Testis (tissue), 2 donors: ENCODE measurements around the gene THUMPD2.

ENCODE experiments used
- POLR2A ChIP-seq: fragments of 450-650 bp; IDR thresholded peaks from one replicate; pipeline ENCODE4 v1.6.1; 2017; ENCODE audit warnings: antibody characterized with exemption, mild to moderate bottlenecking, moderate library complexity
- TF ChIP-seq, protein P1 (sequence below), 3 experiments: fragments of 450-650 bp in 2 of 3; fragments of 200-600 bp in 1 of 3; sonication (generic) in 1 of 3; IDR thresholded peaks; one replicate each; pipeline ENCODE4 v1.5.1; 2016 to 2019; ENCODE audit warnings: antibody characterized with exemption in 3 of 3, mild to moderate bottlenecking in 2 of 3, moderate library complexity in 1 of 3

- TF ChIP-seq, protein P1, sequence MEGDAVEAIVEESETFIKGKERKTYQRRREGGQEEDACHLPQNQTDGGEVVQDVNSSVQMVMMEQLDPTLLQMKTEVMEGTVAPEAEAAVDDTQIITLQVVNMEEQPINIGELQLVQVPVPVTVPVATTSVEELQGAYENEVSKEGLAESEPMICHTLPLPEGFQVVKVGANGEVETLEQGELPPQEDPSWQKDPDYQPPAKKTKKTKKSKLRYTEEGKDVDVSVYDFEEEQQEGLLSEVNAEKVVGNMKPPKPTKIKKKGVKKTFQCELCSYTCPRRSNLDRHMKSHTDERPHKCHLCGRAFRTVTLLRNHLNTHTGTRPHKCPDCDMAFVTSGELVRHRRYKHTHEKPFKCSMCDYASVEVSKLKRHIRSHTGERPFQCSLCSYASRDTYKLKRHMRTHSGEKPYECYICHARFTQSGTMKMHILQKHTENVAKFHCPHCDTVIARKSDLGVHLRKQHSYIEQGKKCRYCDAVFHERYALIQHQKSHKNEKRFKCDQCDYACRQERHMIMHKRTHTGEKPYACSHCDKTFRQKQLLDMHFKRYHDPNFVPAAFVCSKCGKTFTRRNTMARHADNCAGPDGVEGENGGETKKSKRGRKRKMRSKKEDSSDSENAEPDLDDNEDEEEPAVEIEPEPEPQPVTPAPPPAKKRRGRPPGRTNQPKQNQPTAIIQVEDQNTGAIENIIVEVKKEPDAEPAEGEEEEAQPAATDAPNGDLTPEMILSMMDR (IDR thresholded peaks at IDR 0.05): no peak
- no peak for TF ChIP-seq POLR2A
Observed at GRCh38 chr2:39787950-39788349, 8.9 kb upstream of the THUMPD2 start.
